D721Med (cell line): ENCODE results near the gene ASB7.

Experiments used
- DNase-seq: peaks from one replicate; pipeline ENCODE4 v3.0.0; 2011; ENCODE audit warnings: low spot score; ENCODE audit not compliant: insufficient read length
- FAIRE-seq: peaks from 2 replicates; lab custom pipeline; 2011; peaks lifted over from hg19 to GRCh38; lab: Jason Lieb, UNC
- CTCF ChIP-seq: IDR thresholded peaks from 2 replicates; pipeline ENCODE4 v1.5.1; 2012; ENCODE audit warnings: mild to moderate bottlenecking, control low read depth; ENCODE audit not compliant: insufficient read depth; ENCODE audit errors: missing control alignments

The ASB7 gene

GRCh38 chr15:100602064-100602822, at the start of gene ASB7, which contains the start of gene LINS1:
Gene ASB7, plus strand, starts transcription at chr15:100602589. Its CDS starts 9,628 bp downstream, at chr15:100612217.
Gene LINS1, minus strand, starts transcription at chr15:100602184. Its CDS starts 21,342 bp downstream, at chr15:100580842.
- DNase-seq (peak; percentile 56), FAIRE-seq (no peak)
- no peak for TF ChIP-seq CTCF

- FAIRE-seq, result no peak
- no peak for TF ChIP-seq CTCF
- DNase-seq, result no peak
These were observed 48.9 kb upstream of the ASB7 start for GRCh38 chr15:100553468-100553867.

- DNase-seq (no peak), FAIRE-seq (no peak)
- TF ChIP-seq CTCF, result no peak
These were observed 43.6 kb upstream of the ASB7 start for GRCh38 chr15:100558771-100559254.

GRCh38 chr15:100559330-100559729, 43.1 kb upstream of the ASB7 start:
- no peak for TF ChIP-seq CTCF
- no peak for DNase-seq
- no peak for FAIRE-seq

- no peak for FAIRE-seq
- no peak for DNase-seq
- TF ChIP-seq CTCF, result no peak
These were observed 42.1 kb upstream of the ASB7 start for GRCh38 chr15:100560323-100560722.

- TF ChIP-seq CTCF, result no peak
- DNase-seq, result no peak
- no peak for FAIRE-seq
These were observed 36.8 kb upstream of the ASB7 start for GRCh38 chr15:100565591-100565990.

- DNase-seq (no peak), FAIRE-seq (no peak)
- TF ChIP-seq CTCF, result no peak
These were observed 35.4 kb upstream of the ASB7 start for GRCh38 chr15:100566850-100567628.
